ENCODE results near the gene RNF224.
A peak's percentile ranks its signal among the peaks of the same experiment; 100 is the strongest.

- TF ChIP-seq CTCF (optimal IDR thresholded peaks at IDR 0.05 in 1 of 3, IDR thresholded peaks at IDR 0.05 in 1 of 3, conservative IDR thresholded peaks at IDR 0.05 in 1 of 3; ENCODE audit: extremely low read depth in 1 of 3, insufficient read depth in 2 of 3, low read length in 3 of 3), result peak in 1 of 3 experiments; percentile 19
- TF ChIP-seq EZH2 (IDR thresholded peaks at IDR 0.05; ENCODE audit: low read length), result no peak
These were observed 50.2 kb downstream of the RNF224 start, which contains the start of gene TOR4A for GRCh38 chr9:137277329-137278041.
